Panc1 (cell line): ENCODE results near the gene FRRS1. TPM values are rescaled to one million over a fixed set of nuclear protein-coding genes. Genes with fewer than 3 reads are reported as not detected.

Source experiments
- ATAC-seq: fragments of 200-7000 bp; cut with Tn5 transposase; 2 replicates; pipeline ENCODE4 v1.9.1; 2020; ENCODE audit warnings: mild to moderate bottlenecking, moderate library complexity
- BruUV-seq: library from RNA; stranded (reverse); fragments of 400-500 nt; replicated peaks from 2 replicates; lab custom pipeline; 2021; lab: Mats Ljungman, UMichigan
- CTCF ChIA-PET: fragments of 300-600 bp; sonication (Branson Sonifier 250); formaldehyde crosslinking; loops from one replicate; lab custom pipeline; 2022; ENCODE audit warnings: antibody characterized with exemption; lab: Charles Lee
- POLR2A ChIA-PET: fragments of 300-600 bp; sonication (Branson Sonifier 250); formaldehyde crosslinking; loops from one replicate; lab custom pipeline; 2022; ENCODE audit warnings: antibody characterized with exemption; lab: Charles Lee
- DNase-seq: peaks from one replicate; pipeline ENCODE4 v3.0.0-alpha.2; 2010; ENCODE audit warnings: low read depth, low spot score
- H3K27ac ChIP-seq: 2 replicates; pipeline ENCODE4 v1.5.1; 2011; ENCODE audit warnings: mild to moderate bottlenecking, low read length, inconsistent platforms
- H3K27me3 ChIP-seq: fragments of 200-500 bp; sonication (Bioruptor generic); 2 replicates; pipeline ENCODE4 v1.6.0; 2014; ENCODE audit warnings: low read length, inconsistent platforms; ENCODE audit not compliant: control insufficient read depth, insufficient read depth
- H3K36me3 ChIP-seq: fragments of 200-500 bp; sonication (Bioruptor generic); 2 replicates; pipeline ENCODE4 v1.5.1; 2014; ENCODE audit warnings: inconsistent platforms, mild to moderate bottlenecking, low read length, moderate library complexity; ENCODE audit not compliant: control insufficient read depth, insufficient read depth
- H3K4me1 ChIP-seq: 2 replicates; pipeline ENCODE4 v1.5.1; 2011; ENCODE audit warnings: inconsistent platforms, mild to moderate bottlenecking, low read length, moderate library complexity; ENCODE audit not compliant: control insufficient read depth, insufficient read depth
- H3K4me3 ChIP-seq, 2 experiments: 2 replicates each; pipeline ENCODE4 v1.5.1; 2011 to 2012; ENCODE audit warnings: low read depth in 2 of 2, low read length in 2 of 2, mild to moderate bottlenecking in 2 of 2, inconsistent platforms in 1 of 2, moderate library complexity in 1 of 2
- H3K9me3 ChIP-seq: fragments of 200-500 bp; sonication (Bioruptor generic); 2 replicates; pipeline ENCODE4 v1.5.1; 2014; ENCODE audit warnings: low read depth, mild to moderate bottlenecking, inconsistent platforms, low read length, moderate library complexity; ENCODE audit not compliant: control insufficient read depth, insufficient read depth
- POLR2AphosphoS5 ChIP-seq: IDR thresholded peaks from 2 replicates; pipeline ENCODE4 v1.6.1; 2012; ENCODE audit warnings: mild to moderate bottlenecking, low read depth, low read length, moderate library complexity
- SIN3A ChIP-seq: IDR thresholded peaks from 2 replicates; pipeline ENCODE4 v1.6.1; 2012; ENCODE audit warnings: low read depth, mild to moderate bottlenecking, low read length, moderate library complexity, borderline replicate concordance; ENCODE audit not compliant: insufficient read depth
- TCF7L2 ChIP-seq: IDR thresholded peaks from 2 replicates; pipeline ENCODE4 v1.6.1; 2011; ENCODE audit warnings: mild to moderate bottlenecking, low read depth, low read length, inconsistent platforms
- in situ Hi-C: cut with HindIII; loops from 2 replicates; pipeline ENCODE4 v1.10.0; 2016; ENCODE audit warnings: low sequenced_read_pairs, low pct_unique_long_range_greater_than_20kb
- intact Hi-C: fragments of 100-400 bp; cut with micrococcal nuclease; formaldehyde crosslinking; loops from one replicate; pipeline ENCODE4 v1.10.0; 2022; ENCODE audit not compliant: unreplicated experiment
- total RNA-seq: library from RNA; stranded (reverse); gene quantifications from one replicate; pipeline ENCODE4 v1.2.1, GENCODE V29; 2021; ENCODE audit not compliant: unreplicated experiment
- TF ChIP-seq, protein P1 (sequence below): fragments of 450-650 bp; IDR thresholded peaks from 2 replicates; pipeline ENCODE4 v1.5.1; 2017; ENCODE audit warnings: mild to moderate bottlenecking
- TF ChIP-seq, protein P2 (sequence below), 2 experiments: IDR thresholded peaks; 2 replicates each; pipeline ENCODE4 v1.6.1; 2011 to 2012; ENCODE audit warnings: low read depth in 2 of 2, control low read depth in 1 of 2, low read length in 1 of 2, mild to moderate bottlenecking in 1 of 2, moderate library complexity in 1 of 2; ENCODE audit not compliant: insufficient read depth in 1 of 2

The FRRS1 gene
- total RNA-seq, 1 experiment from 2014 or later = 1.2 TPM

DNA sequence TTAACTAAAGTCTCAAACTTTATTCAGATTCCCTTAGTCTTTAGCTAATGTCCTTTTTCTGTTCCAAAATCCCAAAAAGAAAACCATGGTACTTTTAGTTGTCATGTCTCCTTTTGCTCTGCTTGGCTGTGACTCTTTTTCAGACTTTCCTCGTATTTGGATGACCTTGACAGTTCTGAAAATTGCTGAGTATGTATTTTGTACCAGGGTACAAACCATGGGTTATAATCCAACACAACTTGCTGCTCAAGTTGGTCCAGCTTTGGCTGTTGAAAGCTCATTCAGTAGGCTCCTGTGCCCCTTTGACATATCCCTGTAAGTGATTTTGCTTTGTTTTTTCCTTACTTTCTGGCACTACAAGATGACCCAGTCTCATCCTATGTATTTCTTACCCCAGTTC, 68.9 kb downstream of the FRRS1 start:
- BruUV-seq = no TSS peak
- no peak for TF ChIP-seq TCF7L2
- TF ChIP-seq, protein P1, sequence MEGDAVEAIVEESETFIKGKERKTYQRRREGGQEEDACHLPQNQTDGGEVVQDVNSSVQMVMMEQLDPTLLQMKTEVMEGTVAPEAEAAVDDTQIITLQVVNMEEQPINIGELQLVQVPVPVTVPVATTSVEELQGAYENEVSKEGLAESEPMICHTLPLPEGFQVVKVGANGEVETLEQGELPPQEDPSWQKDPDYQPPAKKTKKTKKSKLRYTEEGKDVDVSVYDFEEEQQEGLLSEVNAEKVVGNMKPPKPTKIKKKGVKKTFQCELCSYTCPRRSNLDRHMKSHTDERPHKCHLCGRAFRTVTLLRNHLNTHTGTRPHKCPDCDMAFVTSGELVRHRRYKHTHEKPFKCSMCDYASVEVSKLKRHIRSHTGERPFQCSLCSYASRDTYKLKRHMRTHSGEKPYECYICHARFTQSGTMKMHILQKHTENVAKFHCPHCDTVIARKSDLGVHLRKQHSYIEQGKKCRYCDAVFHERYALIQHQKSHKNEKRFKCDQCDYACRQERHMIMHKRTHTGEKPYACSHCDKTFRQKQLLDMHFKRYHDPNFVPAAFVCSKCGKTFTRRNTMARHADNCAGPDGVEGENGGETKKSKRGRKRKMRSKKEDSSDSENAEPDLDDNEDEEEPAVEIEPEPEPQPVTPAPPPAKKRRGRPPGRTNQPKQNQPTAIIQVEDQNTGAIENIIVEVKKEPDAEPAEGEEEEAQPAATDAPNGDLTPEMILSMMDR = no peak
- Histone ChIP-seq H3K36me3 (no peaks in the 10 kb centered on the region), H3K27me3 (peaks cover 2% of the 10 kb centered on the region), H3K4me3 (no peak overlapping the region), H3K9me3 (no peaks in the 10 kb centered on the region), H3K4me1 (no peaks in the 10 kb centered on the region), H3K27ac (no peak overlapping the region)
- no peak for ATAC-seq
- intact Hi-C loops (no loop called here), in situ Hi-C loops (no loop called here)
- CTCF ChIA-PET = no interaction called here
- POLR2A ChIA-PET = no interaction called here
- DNase-seq = no peak

DNA sequence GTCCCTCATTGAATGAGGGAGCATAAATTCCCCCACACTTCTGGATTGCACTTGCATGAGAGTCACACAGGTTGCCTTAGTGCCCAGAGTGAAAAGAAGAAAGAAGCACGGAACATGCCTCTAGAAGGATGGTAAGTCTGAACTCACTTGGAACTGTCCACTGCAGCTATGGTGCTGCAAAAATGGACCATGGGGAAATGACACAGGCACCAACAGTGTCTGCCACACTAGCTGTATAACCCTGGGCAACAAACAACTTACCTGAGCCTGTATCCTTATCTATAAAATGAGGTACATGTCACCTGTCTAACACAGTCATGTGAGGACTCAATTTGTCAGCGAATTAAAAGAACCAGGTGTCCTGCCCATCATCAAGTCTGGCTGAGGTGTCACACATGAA, 69.8 kb downstream of the FRRS1 start:
- TF ChIP-seq, protein P2, sequence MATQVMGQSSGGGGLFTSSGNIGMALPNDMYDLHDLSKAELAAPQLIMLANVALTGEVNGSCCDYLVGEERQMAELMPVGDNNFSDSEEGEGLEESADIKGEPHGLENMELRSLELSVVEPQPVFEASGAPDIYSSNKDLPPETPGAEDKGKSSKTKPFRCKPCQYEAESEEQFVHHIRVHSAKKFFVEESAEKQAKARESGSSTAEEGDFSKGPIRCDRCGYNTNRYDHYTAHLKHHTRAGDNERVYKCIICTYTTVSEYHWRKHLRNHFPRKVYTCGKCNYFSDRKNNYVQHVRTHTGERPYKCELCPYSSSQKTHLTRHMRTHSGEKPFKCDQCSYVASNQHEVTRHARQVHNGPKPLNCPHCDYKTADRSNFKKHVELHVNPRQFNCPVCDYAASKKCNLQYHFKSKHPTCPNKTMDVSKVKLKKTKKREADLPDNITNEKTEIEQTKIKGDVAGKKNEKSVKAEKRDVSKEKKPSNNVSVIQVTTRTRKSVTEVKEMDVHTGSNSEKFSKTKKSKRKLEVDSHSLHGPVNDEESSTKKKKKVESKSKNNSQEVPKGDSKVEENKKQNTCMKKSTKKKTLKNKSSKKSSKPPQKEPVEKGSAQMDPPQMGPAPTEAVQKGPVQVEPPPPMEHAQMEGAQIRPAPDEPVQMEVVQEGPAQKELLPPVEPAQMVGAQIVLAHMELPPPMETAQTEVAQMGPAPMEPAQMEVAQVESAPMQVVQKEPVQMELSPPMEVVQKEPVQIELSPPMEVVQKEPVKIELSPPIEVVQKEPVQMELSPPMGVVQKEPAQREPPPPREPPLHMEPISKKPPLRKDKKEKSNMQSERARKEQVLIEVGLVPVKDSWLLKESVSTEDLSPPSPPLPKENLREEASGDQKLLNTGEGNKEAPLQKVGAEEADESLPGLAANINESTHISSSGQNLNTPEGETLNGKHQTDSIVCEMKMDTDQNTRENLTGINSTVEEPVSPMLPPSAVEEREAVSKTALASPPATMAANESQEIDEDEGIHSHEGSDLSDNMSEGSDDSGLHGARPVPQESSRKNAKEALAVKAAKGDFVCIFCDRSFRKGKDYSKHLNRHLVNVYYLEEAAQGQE (IDR thresholded peaks at IDR 0.05; ENCODE audit: insufficient read depth in 1 of 2, low read depth in 2 of 2, low read length in 1 of 2) = no peak
- TF ChIP-seq, protein P1 = no peak
- no peak for TF ChIP-seq POLR2AphosphoS5
- no peak for TF ChIP-seq SIN3A
- TF ChIP-seq TCF7L2 = no peak
- DNase-seq (no peak), ATAC-seq (no peak)
- no peak overlapping the region for H3K27ac ChIP-seq
- no peaks in the 10 kb centered on the region for H3K36me3 ChIP-seq
- H3K4me3 ChIP-seq = no peak overlapping the region
- ChIA-PET CTCF (no interaction called here), POLR2A (no interaction called here)
- intact Hi-C loops = no loop called here
- peaks cover 2% of the 10 kb centered on the region for H3K27me3 ChIP-seq
- no TSS peak for BruUV-seq
- no peaks in the 10 kb centered on the region for H3K9me3 ChIP-seq
- no peaks in the 10 kb centered on the region for H3K4me1 ChIP-seq
- in situ Hi-C loops = no loop called here

DNA sequence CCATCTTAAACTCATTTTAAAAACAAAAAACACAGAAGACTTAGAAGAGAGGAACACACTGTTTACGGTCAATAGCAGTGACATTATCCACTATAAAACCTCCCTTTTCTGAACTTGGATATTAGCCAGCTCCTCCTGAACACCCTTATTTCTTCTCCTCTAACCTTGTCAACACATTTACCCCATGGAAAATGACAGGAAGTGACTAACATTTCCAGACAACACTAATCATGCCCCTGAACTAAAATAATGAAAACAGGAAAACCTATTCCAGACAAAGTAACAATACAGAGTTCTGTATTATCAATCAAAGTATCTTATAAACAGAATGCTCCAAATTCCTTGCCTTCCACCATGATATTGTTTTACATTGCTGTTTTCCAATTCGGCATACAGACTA, 75.3 kb downstream of the FRRS1 start:
- Histone ChIP-seq H3K27ac (no peak overlapping the region), H3K4me3 (no peak overlapping the region), H3K4me1 (no peaks in the 10 kb centered on the region), H3K36me3 (no peaks in the 10 kb centered on the region), H3K9me3 (no peaks in the 10 kb centered on the region), H3K27me3 (no peaks in the 10 kb centered on the region; the same call in 1 of the 2 replicates)
- ChIA-PET CTCF (no interaction called here), POLR2A (no interaction called here)
- DNase-seq (no peak), ATAC-seq (no peak)
- in situ Hi-C loops (no loop called here), intact Hi-C loops (no loop called here)
- BruUV-seq = no TSS peak
- no peak for TF ChIP-seq SIN3A
- TF ChIP-seq TCF7L2 = no peak
- TF ChIP-seq, protein P1 = no peak
- TF ChIP-seq, protein P2 (IDR thresholded peaks at IDR 0.05; ENCODE audit: insufficient read depth in 1 of 2, low read depth in 2 of 2, low read length in 1 of 2) = no peak
- no peak for TF ChIP-seq POLR2AphosphoS5
